ENCODE data around the gene PCDH9. TPM values are rescaled to one million over a fixed set of nuclear protein-coding genes. Genes with fewer than 3 reads are reported as not detected.

The PCDH9 gene
- total and polyA plus RNA-seq, 2 donors: 0.72 to 28.2 TPM

DNA sequence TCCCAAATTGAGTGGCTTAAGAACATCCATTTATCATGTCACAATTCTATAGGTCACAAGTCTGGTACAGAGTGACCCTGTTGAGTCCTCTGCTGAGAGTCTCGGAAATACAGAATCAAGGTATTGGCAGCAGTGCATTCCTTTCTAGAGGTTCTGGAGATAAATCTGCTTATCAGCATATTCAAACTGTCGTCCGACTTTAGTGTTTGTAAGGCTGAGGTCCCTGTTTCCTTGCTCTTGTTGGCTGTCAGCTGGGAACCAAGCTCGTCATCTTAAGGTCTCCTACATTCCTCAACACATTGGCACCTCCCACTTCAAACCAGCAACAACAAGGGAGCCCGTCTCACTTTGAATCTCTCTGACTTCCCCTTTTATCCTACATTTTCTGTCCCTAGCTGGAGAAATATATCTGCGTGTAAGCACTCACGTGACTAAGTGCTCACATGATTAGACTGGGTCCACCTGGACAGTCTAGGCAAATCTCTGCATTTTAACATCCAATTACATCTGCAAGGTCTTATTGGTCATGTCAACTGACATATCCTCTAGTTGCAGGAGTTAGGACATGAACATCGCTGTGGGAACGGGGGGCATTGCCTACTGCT, 886.8 kb downstream of the PCDH9 start:
- Histone ChIP-seq H3K4me1 (ENCODE audit: insufficient read depth) (no peaks in the 10 kb centered on the region), H3K4me3 (ENCODE audit: low read depth, low read length) (no peak overlapping the region), H3K36me3 (ENCODE audit: insufficient read depth) (no peaks in the 10 kb centered on the region), H3K27ac (ENCODE audit: low read depth) (no peak overlapping the region)
- WGBS: 90% methylated on average over 9 of the region's 9 CpGs
- no peak for DNase-seq (ENCODE audit: extremely low spot score)

DNA sequence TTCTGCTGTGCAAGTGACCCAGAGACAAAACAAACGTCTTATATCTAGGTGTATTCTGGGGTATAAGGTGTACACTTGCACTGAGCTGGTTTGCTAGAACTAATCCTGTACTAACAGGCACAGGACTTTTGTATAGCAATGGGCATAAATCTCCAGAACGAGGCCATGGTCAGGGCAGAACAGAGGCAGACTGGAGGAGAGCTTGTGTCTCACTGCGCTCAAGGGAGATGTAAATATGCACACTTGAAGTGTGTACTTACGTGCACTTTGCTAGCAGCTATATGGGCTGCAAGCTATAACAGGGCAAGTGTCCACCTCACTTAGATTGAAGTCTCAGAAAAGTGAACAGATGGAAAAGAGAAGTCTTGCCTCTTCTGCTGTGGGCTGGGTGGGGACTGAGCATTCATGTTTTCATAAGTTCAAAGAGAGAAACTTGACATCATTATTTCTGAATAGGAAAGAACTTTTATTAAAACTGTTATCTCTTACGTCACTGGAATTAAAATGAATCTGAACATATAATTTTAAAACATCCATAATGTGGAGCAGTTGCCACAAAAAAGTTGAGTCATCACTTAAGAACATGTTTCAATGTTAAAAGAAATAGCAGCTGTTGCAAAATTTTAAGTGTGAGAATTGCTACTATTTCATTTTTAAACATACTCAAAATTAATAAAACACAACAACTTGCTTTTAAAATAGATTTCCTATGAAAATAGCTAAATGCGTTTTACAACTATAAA, 888.3 kb downstream of the PCDH9 start:
- no peak overlapping the region for H3K27ac ChIP-seq (ENCODE audit: low read depth)
- no peaks in the 10 kb centered on the region for H3K36me3 ChIP-seq (ENCODE audit: insufficient read depth)
- 90% methylated on average over 6 of the region's 6 CpGs for WGBS
- H3K4me3 ChIP-seq (ENCODE audit: low read depth, low read length): no peak overlapping the region
- no peaks in the 10 kb centered on the region for H3K4me1 ChIP-seq (ENCODE audit: insufficient read depth)
- DNase-seq (ENCODE audit: extremely low spot score): no peak

DNA sequence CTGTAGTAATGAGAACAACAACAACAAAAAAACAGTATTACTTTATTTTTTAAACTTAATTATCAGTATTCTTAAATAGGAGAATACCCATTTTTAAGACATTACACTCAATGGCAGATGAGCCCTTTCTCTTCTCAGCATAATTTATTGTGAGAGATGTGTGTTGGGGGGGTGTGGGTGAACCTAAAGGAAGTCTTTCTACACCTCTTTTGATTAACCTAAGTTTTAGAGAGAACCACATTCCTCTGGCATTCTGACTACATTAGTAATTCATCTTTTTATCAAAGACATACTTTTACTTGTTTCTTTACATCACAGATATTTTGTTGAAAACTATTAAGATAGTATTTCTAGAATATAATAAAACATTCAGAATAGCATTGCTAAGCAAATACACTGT, 890.9 kb downstream of the PCDH9 start:
- H3K27ac ChIP-seq (ENCODE audit: low read depth): no peak overlapping the region
- H3K4me1 ChIP-seq (ENCODE audit: insufficient read depth): no peaks in the 10 kb centered on the region
- H3K4me3 ChIP-seq (ENCODE audit: low read depth, low read length): no peak overlapping the region
- no peak for DNase-seq (ENCODE audit: extremely low spot score)
- no peaks in the 10 kb centered on the region for H3K36me3 ChIP-seq (ENCODE audit: insufficient read depth)

DNA sequence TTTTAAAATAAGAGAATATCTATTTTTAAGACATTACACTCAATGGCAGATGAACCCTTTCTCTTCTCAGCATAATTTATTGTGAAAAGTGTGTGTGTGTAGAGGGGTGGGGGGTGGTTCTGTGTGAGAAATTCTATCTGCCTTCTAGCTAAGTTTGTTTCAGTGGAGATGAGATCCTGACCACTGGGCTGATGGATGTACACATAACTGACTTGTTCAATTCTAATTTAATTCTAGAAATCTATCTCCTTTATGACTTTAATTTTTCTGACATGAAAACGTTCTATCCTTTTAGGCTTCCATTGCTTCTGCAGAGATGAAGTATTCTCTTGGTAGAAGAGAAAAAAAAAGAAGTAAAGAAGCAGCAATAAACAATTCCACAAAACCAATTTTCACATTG, 891.6 kb downstream of the PCDH9 start:
- no peak overlapping the region for H3K27ac ChIP-seq (ENCODE audit: low read depth)
- H3K36me3 ChIP-seq (ENCODE audit: insufficient read depth): no peaks in the 10 kb centered on the region
- DNase-seq (ENCODE audit: extremely low spot score): no peak
- no peak overlapping the region for H3K4me3 ChIP-seq (ENCODE audit: low read depth, low read length)
- no peaks in the 10 kb centered on the region for H3K4me1 ChIP-seq (ENCODE audit: insufficient read depth)
- WGBS: 64% methylated on average over 1 of the region's 1 CpG

DNA sequence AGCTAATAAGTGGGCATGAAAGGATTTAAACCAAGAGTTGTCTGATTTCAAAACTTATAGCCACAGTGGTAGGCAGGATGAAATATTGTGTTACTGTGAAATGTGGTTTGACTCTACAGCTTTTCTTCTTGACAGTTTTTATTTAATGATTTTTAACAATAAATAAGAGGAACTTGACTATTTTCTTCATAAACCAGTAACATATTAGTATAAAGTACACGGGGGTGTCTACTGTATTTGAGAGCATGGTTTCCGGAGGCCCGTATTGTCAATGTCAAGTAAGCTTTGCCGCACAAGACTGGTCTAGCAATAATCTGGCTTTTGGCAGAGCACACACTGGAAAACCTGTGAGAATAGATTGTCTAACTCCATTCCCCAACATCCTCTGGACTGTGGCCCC, 894.5 kb downstream of the PCDH9 start:
- WGBS: 95% methylated on average over 4 of the region's 4 CpGs
- Histone ChIP-seq H3K4me3 (ENCODE audit: low read depth, low read length) (no peak overlapping the region), H3K36me3 (ENCODE audit: insufficient read depth) (no peaks in the 10 kb centered on the region), H3K27ac (ENCODE audit: low read depth) (no peak overlapping the region), H3K4me1 (ENCODE audit: insufficient read depth) (no peaks in the 10 kb centered on the region)
- DNase-seq (ENCODE audit: extremely low spot score): no peak

DNA sequence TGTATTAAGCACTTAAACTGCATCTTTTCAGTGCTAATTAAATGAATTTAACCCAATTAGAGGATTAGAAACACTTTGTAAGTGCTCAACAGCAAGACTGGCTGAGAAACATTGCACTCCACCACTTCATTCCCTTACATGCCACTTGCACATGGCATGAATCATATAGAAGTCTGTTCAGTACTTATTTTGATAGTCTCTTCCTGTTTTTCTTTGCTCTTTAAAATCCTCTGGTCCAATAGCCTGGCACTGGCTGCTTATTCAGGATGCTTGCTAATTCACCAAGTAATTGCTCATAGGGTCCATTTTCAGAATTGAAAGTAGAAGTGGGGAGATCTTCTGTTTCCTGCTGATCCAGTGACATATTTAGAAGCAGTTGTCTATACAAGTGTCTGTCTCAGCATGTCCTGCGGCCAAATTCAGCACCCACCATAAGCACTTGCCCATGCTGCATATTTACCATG, 900.1 kb downstream of the PCDH9 start:
- DNase-seq (ENCODE audit: extremely low spot score): no peak
- H3K4me1 ChIP-seq (ENCODE audit: insufficient read depth): no peaks in the 10 kb centered on the region
- H3K27ac ChIP-seq (ENCODE audit: low read depth): no peak overlapping the region
- no peak overlapping the region for H3K4me3 ChIP-seq (ENCODE audit: low read depth, low read length)
- 63% methylated on average over 1 of the region's 1 CpG for WGBS
- no peaks in the 10 kb centered on the region for H3K36me3 ChIP-seq (ENCODE audit: insufficient read depth)

DNA sequence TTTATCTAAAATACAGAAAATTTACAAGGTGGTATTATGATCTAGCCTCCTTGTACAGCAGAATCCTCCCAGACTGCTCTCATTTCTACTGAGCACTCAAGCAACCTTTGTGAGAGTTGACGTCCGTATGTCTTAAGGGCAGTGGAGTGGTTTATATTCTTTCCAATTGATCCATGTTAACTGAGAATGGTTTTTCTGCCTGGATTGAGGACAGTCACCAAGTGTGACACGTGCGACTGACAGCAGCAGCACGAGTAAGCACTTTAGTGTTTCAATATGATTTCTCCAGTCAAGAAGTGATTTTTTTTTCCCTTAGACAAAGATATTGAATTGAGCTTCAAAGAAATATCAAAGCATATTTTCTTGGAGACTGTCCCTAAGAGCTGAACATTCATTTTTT, 901.7 kb downstream of the PCDH9 start:
- no peak for DNase-seq (ENCODE audit: extremely low spot score)
- Histone ChIP-seq H3K36me3 (ENCODE audit: insufficient read depth) (no peaks in the 10 kb centered on the region), H3K27ac (ENCODE audit: low read depth) (no peak overlapping the region), H3K4me3 (ENCODE audit: low read depth, low read length) (no peak overlapping the region), H3K4me1 (ENCODE audit: insufficient read depth) (no peaks in the 10 kb centered on the region)
- 78% methylated on average over 5 of the region's 5 CpGs for WGBS

DNA sequence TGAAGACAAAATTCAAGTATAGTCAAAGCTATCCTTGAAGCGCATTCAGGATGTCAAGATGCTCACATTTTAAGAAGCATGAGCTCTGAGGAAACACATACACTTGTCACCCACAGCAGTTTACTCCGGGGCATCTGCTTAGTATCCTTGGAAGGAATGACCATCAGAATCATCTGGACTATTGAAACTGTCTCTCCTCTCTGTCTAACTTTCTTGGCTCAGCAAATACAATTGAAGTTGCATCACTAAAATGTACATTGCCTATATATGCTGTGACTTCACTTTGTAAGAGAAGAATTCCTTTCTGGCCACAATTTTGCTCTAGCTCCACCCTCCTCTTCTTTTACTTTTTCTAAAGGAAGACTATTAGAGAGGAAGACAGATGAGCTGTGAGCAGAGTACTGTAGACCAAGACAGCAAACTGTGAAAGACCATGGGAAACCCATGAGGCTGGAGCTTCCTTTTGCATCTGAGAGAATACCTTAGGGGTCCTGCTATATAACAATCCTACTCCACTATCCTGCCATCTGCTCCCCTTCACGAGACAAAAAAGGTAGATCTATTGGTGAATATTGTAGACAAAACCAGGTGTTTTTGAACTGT, 906.3 kb downstream of the PCDH9 start:
- Histone ChIP-seq H3K27ac (ENCODE audit: low read depth) (no peak overlapping the region), H3K4me3 (ENCODE audit: low read depth, low read length) (no peak overlapping the region), H3K4me1 (ENCODE audit: insufficient read depth) (no peaks in the 10 kb centered on the region), H3K36me3 (ENCODE audit: insufficient read depth) (no peaks in the 10 kb centered on the region)
- 78% methylated on average over 3 of the region's 3 CpGs for WGBS
- no peak for DNase-seq (ENCODE audit: extremely low spot score)

DNA sequence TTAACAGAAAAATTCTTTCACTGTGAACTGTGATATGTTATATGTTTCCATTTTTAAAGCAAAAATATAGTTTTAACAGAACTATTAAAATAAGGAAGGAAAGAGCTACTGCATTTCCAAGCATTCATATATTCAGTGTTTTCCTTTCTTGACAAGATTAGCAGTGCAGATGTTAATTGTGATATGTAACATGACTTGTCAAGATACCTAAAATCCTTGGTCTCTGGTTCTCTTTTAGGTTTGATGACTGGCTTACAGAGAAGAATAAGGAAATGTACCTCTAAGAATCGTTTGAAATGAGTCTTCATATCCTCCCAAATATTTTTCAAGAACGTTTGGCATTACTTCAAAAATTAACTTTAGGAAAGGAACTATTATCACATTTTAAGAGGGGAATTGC, 907.2 kb downstream of the PCDH9 start:
- DNase-seq (ENCODE audit: extremely low spot score): no peak
- H3K27ac ChIP-seq (ENCODE audit: low read depth): no peak overlapping the region
- H3K4me3 ChIP-seq (ENCODE audit: low read depth, low read length): no peak overlapping the region
- H3K4me1 ChIP-seq (ENCODE audit: insufficient read depth): no peaks in the 10 kb centered on the region
- 33% methylated on average over 2 of the region's 2 CpGs for WGBS
- H3K36me3 ChIP-seq (ENCODE audit: insufficient read depth): no peaks in the 10 kb centered on the region

DNA sequence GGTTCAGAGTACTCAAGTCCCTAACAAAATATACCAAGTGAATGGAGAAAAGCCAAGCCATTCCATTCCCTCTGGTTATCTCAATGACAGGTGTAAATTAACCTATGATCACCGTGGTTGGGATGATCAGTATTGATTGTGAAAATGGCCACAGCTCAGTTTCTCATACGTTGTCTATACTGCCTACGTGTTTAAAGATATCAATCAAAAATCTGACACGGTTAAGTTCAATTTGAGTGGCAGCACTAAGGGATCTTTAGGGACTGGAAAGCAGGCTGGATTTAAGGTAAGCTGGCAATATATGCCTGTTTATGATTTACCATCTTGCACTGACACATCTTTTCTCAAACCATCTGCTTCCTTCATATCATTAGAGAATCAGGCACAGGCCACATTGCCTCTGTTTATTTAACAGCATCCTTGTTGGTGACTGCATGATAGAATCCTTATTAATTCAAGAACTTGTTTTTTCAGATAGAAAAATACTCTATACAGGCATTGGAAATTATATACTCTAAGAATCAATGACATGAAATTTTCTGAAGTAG, 907.9 kb downstream of the PCDH9 start:
- no peaks in the 10 kb centered on the region for H3K4me1 ChIP-seq (ENCODE audit: insufficient read depth)
- H3K36me3 ChIP-seq (ENCODE audit: insufficient read depth): no peaks in the 10 kb centered on the region
- 92% methylated on average over 4 of the region's 4 CpGs for WGBS
- DNase-seq (ENCODE audit: extremely low spot score): no peak
- H3K27ac ChIP-seq (ENCODE audit: low read depth): no peak overlapping the region
- no peak overlapping the region for H3K4me3 ChIP-seq (ENCODE audit: low read depth, low read length)

DNA sequence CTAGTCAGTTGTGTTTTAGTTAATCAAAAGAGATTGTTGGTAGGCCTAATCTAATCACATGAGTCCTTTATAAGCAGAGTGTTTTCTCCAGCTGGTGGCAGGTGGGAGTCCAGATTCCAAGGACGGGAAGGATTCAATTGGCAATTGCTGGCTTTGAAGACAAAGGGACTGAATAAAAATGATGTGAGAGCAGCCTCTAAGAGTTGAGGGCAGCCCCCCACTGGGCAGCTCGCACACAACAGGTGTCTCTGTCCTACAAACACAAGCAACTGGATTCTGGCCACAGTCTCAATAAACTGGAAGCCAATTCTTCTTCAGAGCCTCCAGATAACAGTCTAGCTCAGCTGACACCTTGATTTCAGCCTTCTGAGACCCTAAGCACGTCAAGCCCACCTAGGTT, 915.2 kb downstream of the PCDH9 start:
- Histone ChIP-seq H3K4me3 (ENCODE audit: low read depth, low read length) (no peak overlapping the region), H3K4me1 (ENCODE audit: insufficient read depth) (no peaks in the 10 kb centered on the region), H3K27ac (ENCODE audit: low read depth) (no peak overlapping the region), H3K36me3 (ENCODE audit: insufficient read depth) (no peaks in the 10 kb centered on the region)
- no peak for DNase-seq (ENCODE audit: extremely low spot score)
- 83% methylated on average over 3 of the region's 3 CpGs for whole genome bisulfite sequencing

DNA sequence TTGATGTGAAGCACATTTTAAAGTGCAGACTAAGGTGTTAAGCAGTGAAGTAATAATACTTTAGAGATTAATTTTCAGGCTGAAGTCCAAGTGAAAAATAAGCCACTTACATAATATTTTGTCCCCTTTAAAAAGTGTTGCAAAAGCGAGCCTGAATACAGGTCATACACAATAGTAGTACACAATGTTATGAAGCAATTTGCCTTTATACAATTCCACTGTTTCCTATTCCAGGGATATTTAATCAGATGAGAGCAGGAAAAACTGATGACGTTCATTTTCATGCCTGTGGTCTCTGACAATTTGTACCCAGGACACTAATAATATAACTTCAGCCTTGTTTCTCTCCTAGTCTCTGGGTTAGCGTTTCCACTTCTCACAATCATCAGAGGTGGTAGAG, 916.7 kb downstream of the PCDH9 start:
- 76% methylated on average over 3 of the region's 3 CpGs for WGBS

DNA sequence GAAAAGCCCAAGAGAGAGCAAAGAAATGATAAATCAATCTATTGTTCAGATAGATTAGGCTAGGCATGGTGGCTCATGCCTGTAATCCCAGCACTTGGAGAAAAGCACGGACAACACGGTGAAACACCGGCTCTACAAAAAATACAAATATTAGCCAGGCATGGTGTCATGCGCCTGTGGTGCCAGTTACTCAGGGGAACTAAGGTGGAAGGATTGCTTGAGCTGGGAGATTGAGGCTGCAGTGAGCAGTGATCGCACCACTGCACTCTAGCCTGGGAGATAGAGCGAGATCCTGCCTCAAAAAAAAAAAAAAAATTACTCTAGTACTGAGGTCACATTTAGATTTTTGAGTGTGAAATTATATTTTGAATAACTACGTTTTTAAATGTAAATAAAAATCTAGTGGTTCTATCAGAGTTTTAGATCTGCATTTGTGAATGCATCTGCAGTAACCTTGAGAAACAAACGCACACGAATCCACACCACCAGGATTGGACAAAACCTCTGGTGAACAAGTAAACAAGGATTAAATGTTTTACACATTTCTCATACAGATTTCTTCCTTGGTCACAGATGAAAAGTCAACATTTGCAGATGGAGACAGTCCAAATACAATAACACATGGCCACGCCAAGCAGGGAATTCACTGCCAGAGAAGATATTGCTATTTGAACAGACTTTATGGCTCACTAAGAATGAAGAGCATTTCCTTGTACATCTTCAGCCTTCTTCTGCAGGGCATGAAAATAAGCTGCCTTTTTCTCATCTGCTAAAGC, 917.6 kb downstream of the PCDH9 start:
- H3K4me3 ChIP-seq (ENCODE audit: low read depth, low read length): no peak overlapping the region

More for the DNA sequence above, 916.7 kb downstream of the PCDH9 start:
- no peaks in the 10 kb centered on the region for H3K36me3 ChIP-seq (ENCODE audit: insufficient read depth)
- H3K27ac ChIP-seq (ENCODE audit: low read depth): no peak overlapping the region
- no peaks in the 10 kb centered on the region for H3K4me1 ChIP-seq (ENCODE audit: insufficient read depth)
- no peak overlapping the region for H3K4me3 ChIP-seq (ENCODE audit: low read depth, low read length)
- no peak for DNase-seq (ENCODE audit: extremely low spot score)

More for the DNA sequence above, 917.6 kb downstream of the PCDH9 start:
- H3K4me1 ChIP-seq (ENCODE audit: insufficient read depth): no peaks in the 10 kb centered on the region
- DNase-seq (ENCODE audit: extremely low spot score): peak; percentile 4
- H3K36me3 ChIP-seq (ENCODE audit: insufficient read depth): no peaks in the 10 kb centered on the region
- no peak overlapping the region for H3K27ac ChIP-seq (ENCODE audit: low read depth)
- 62% methylated on average over 10 of the region's 10 CpGs for WGBS

Measured in urinary bladder (tissue), 4 donors.